ENCODE measurements around the gene KLHL14. TPM values are rescaled to one million over a fixed set of nuclear protein-coding genes. Genes with fewer than 3 reads are reported as not detected.

The KLHL14 gene
- total RNA-seq, 1 donor from 2014 or later, result not detected

GRCh38 chr18:32761231-32761630, 11.6 kb downstream of the KLHL14 start:
- Mint-ChIP-seq H3K27me3 (ENCODE audit: low read depth) (peaks cover 21% of the 10 kb centered on the region), H3K4me3 (ENCODE audit: unreplicated experiment) (no peak overlapping the region), H3K27ac (ENCODE audit: unreplicated experiment) (no peak overlapping the region), H3K4me1 (ENCODE audit: low read depth) (no peaks in the 10 kb centered on the region), H3K36me3 (ENCODE audit: low read depth) (no peaks in the 10 kb centered on the region), H3K9me3 (ENCODE audit: low read depth) (no peaks in the 10 kb centered on the region)
- DNase-seq (ENCODE audit: low spot score), result no peak
- TF ChIP-seq CTCF (IDR thresholded peaks at IDR 0.05), result no peak

- H3K4me1 Mint-ChIP-seq (ENCODE audit: low read depth), result no peaks in the 10 kb centered on the region
- no peak overlapping the region for H3K4me3 Mint-ChIP-seq (ENCODE audit: unreplicated experiment)
- TF ChIP-seq CTCF (IDR thresholded peaks at IDR 0.05), result no peak
- H3K27me3 Mint-ChIP-seq (ENCODE audit: low read depth), result peaks cover 21% of the 10 kb centered on the region
- DNase-seq (ENCODE audit: low spot score), result no peak
- H3K36me3 Mint-ChIP-seq (ENCODE audit: low read depth), result no peaks in the 10 kb centered on the region
- no peak overlapping the region for H3K27ac Mint-ChIP-seq (ENCODE audit: unreplicated experiment)
- no peaks in the 10 kb centered on the region for H3K9me3 Mint-ChIP-seq (ENCODE audit: low read depth)
These were observed 12.4 kb downstream of the KLHL14 start for GRCh38 chr18:32760391-32760790.

GRCh38 chr18:32759611-32760167, 13.1 kb downstream of the KLHL14 start:
- peaks cover 24% of the 10 kb centered on the region for H3K27me3 Mint-ChIP-seq (ENCODE audit: low read depth)
- H3K27ac Mint-ChIP-seq (ENCODE audit: unreplicated experiment), result no peak overlapping the region
- H3K9me3 Mint-ChIP-seq (ENCODE audit: low read depth), result no peaks in the 10 kb centered on the region
- H3K36me3 Mint-ChIP-seq (ENCODE audit: low read depth), result no peaks in the 10 kb centered on the region
- DNase-seq (ENCODE audit: low spot score), result no peak
- H3K4me1 Mint-ChIP-seq (ENCODE audit: low read depth), result no peaks in the 10 kb centered on the region
- TF ChIP-seq CTCF (IDR thresholded peaks at IDR 0.05), result no peak
- no peak overlapping the region for H3K4me3 Mint-ChIP-seq (ENCODE audit: unreplicated experiment)

- Mint-ChIP-seq H3K27me3 (ENCODE audit: low read depth) (peaks cover 47% of the 10 kb centered on the region), H3K27ac (ENCODE audit: unreplicated experiment) (no peak overlapping the region), H3K4me3 (ENCODE audit: unreplicated experiment) (no peak overlapping the region), H3K36me3 (ENCODE audit: low read depth) (no peaks in the 10 kb centered on the region), H3K9me3 (ENCODE audit: low read depth) (no peaks in the 10 kb centered on the region), H3K4me1 (ENCODE audit: low read depth) (no peaks in the 10 kb centered on the region)
- TF ChIP-seq CTCF (IDR thresholded peaks at IDR 0.05), result no peak
- DNase-seq (ENCODE audit: low spot score), result no peak
These were observed 18.1 kb downstream of the KLHL14 start for GRCh38 chr18:32754508-32755263.

DNA sequence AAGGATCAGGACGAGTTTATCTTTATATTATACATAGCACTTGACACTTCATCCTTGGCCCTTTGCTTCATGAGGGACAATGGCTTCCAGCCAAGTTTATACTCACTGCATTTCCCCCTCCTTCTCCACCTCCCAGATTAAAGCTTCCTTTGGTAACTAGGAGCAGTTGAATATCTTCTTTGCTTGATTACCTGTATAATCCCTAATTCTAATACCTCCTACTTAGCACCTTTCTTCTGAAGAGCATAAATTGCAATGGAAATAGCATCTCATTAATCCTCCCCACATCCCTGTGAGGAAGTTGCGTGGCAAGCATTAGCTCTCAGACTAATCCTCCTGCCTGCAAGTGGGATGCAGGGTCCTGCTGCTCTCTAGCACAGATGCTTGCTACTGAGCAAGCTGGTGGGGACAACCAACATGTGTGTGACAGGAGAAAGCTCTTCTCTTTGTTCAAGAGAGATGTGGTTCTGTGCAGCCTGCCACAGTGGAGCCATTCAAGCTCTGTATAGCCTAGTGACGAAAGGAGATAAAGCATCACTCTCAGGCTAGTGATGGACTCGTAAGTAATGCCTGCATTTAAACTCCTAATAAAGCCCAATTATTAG, 19.1 kb downstream of the KLHL14 start:
- no peak overlapping the region for H3K27ac Mint-ChIP-seq (ENCODE audit: unreplicated experiment)
- no peak for DNase-seq (ENCODE audit: low spot score)
- H3K9me3 Mint-ChIP-seq (ENCODE audit: low read depth), result no peaks in the 10 kb centered on the region
- H3K27me3 Mint-ChIP-seq (ENCODE audit: low read depth), result peaks cover 44% of the 10 kb centered on the region
- H3K4me3 Mint-ChIP-seq (ENCODE audit: unreplicated experiment), result no peak overlapping the region
- H3K36me3 Mint-ChIP-seq (ENCODE audit: low read depth), result no peaks in the 10 kb centered on the region
- no peak for TF ChIP-seq CTCF (IDR thresholded peaks at IDR 0.05)
- no peaks in the 10 kb centered on the region for H3K4me1 Mint-ChIP-seq (ENCODE audit: low read depth)

All from chondrocyte (in vitro differentiated cells).